WI38 (cell line): Measurements from ENCODE around the gene GPX4.
A peak's percentile ranks its signal among the peaks of the same experiment; 100 is the strongest.

Experiments
- H3K4me3 ChIP-seq: 2 replicates; pipeline ENCODE4 v1.5.1; 2011; ENCODE audit warnings: low read depth, mild to moderate bottlenecking, control low read depth, low read length
- TF ChIP-seq, protein P1 (sequence below): IDR thresholded peaks from 2 replicates; pipeline ENCODE4 v1.5.1; 2012; ENCODE audit warnings: low read depth, mild to moderate bottlenecking, control low read depth, low read length

Gene GPX4

DNA sequence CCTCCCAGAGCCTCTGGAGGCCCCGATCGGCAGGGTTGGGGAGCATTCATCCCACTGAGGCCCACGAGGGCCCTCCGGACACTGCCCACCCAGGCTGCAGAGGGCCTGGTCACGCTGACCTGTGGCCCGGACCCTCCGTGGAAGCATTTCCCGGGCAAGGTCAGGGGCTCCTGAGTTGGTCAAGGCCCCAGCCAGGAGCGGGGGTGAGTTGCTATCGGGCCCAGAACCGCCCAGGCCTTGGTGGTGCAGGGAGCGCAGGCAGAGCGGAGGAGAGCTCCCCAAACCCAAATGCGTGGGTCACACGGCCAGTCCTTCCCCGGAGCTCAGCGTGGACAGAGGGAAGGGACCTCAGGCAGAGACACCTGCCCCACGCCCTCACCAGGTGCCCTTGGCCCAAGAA lies 25.7 kb downstream of the GPX4 start:
- H3K4me3 ChIP-seq, result no peak overlapping the region
- TF ChIP-seq, protein P1, sequence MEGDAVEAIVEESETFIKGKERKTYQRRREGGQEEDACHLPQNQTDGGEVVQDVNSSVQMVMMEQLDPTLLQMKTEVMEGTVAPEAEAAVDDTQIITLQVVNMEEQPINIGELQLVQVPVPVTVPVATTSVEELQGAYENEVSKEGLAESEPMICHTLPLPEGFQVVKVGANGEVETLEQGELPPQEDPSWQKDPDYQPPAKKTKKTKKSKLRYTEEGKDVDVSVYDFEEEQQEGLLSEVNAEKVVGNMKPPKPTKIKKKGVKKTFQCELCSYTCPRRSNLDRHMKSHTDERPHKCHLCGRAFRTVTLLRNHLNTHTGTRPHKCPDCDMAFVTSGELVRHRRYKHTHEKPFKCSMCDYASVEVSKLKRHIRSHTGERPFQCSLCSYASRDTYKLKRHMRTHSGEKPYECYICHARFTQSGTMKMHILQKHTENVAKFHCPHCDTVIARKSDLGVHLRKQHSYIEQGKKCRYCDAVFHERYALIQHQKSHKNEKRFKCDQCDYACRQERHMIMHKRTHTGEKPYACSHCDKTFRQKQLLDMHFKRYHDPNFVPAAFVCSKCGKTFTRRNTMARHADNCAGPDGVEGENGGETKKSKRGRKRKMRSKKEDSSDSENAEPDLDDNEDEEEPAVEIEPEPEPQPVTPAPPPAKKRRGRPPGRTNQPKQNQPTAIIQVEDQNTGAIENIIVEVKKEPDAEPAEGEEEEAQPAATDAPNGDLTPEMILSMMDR, result no peak

DNA sequence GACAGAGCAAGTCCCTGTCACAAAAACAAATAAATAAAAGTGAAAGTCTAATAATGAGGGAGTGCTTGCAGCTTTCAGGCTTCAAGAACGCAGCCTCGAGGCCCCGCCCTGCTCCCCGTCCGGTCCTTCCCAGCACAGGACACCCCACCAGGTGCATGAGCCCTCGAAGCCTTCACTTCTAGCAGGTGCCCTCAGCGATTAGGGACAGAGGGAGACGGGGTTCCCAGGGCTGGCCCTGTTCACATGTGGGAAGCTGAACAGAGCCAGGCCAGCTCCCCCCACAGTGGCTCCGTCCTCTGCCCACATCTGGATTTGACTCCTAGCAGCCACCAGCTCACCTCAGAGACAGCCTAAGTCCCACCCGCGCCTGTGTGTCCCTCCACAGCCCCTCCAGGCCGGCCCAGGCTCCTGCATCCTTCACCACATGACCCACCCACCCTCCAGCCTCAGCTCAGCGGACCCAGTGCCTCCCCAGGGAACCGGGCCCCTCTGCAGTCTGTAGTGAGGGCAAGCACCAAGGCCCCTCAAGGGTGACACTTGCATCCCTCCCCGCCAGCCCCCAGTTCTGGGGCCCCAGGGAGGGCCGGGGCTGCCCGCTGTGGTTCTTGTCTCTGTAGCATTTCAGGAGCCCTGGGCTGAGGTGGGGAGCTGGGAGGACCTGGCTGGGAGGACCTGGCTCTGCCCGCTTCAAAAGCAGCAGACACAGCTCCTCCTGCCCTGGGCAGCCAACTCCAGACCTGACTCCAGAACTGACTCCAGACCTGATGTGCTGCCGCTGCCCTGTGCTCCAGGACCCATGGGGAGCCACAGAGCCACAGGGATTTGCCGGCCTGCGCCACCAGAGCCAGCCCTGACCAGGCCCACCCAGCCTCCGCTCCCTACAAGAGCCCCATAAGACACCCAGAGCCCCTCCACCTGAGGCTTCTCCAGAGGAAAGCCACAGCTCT lies 27.2 kb downstream of the GPX4 start:
- TF ChIP-seq, protein P1, result no peak
- peak overlapping the region; percentile 82 for H3K4me3 ChIP-seq

DNA sequence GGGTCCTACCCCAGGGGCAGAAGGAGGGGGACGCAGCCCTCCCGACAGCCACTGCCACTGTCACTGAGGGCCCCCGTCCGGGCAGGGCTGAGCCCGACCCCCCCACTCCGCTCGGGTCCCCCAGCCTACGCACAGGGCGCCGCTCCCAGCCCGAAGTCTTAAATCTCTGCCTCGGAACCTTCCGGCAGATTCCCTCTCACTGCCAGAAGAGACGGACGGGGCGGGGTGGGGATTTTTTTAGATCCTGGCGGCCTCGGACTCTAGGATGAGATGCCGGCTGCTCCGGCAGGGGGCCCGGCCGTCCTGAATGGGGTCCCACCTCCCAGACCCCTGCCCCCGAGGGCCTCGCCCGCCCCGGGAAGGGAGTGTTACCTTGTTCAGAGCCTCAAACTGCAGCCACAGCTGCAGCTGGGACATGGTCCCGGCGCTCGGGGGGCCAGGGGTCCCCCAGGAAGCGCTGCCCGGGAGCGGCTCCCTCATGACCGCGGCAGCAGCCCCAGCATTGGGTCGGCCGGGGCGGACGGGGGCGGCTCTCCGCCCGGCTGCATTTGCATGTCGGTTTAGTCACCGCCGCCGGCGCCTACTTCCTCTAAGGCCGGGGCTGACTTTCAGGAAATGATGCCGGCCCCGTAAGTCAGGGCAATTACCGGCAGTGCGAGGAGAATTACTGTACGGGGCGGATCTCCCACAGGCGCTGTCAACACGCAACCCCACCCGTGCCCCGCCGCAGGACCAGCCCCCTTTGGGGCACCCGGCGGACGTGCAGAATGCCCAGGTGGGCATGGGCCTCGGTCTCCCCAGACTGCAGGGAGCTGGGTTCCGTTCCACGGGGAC lies 28.1 kb downstream of the GPX4 start:
- TF ChIP-seq, protein P1, result no peak
- peak overlapping the region; percentile 82 for H3K4me3 ChIP-seq

DNA sequence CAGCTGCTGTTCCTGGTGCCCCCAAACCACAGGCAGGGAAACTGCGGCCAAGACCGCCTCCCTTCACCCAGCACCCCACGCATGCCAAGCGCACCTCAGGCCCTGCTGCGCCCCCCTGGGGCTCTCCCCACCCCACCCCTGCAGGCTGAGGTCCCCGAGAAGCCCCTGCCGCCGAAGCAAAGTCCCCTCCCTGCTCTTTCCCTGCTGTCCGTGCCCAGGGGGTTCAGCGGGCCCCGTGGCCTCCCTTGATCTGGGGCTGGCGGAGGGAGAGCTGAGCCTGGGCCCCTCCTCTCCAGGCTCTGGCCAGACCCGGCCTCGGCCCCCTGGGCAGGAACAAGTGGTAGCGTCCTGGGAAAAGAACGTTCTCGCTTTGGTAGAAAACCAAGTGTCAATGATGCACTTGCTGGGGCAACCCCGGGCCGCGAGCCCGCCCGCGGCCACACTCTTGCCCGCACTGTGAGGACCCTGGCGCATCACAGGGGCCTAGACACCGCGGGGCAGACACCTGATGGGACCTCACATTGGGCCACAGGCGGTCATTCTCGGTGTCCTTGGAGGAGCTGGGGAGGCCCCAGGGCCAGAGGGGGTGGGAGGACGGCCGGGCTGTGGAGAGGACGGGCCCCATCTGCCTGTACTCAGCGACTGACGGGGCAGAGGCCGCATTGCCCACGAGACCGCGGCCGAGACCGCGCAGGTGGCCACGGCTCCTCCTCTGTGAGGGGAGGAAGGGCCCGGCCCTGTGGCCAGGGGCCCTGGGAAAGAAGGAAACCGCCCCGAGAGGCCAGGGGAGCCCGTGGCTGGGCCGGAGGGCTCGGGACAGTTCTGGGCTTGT lies 29.0 kb downstream of the GPX4 start:
- H3K4me3 ChIP-seq, result peak overlapping the region; percentile 82
- TF ChIP-seq, protein P1, result no peak

GRCh38 chr19:1133471-1133929 lies 29.7 kb downstream of the GPX4 start:
- TF ChIP-seq, protein P1, result no peak
- no peak overlapping the region for H3K4me3 ChIP-seq

GRCh38 chr19:1134431-1134830 lies 30.6 kb downstream of the GPX4 start:
- TF ChIP-seq, protein P1, result no peak

More at GRCh38 chr19:1134431-1134830, 30.6 kb downstream of the GPX4 start:
- H3K4me3 ChIP-seq, result no peak overlapping the region
